Caco-2 (cell line): ENCODE results near the gene H3-3A. TPM values are rescaled to one million over a fixed set of nuclear protein-coding genes. Genes with fewer than 3 reads are reported as not detected.

ENCODE experiments used
- BruUV-seq: library from RNA; stranded (reverse); fragments of 400-500 nt; replicated peaks from 2 replicates; lab custom pipeline; 2021; lab: Mats Ljungman, UMichigan
- CTCF ChIA-PET: fragments of 300-600 bp; sonication (Branson Sonifier 250); formaldehyde crosslinking; loops from one replicate; lab custom pipeline; 2022; ENCODE audit warnings: antibody characterized with exemption; lab: Charles Lee
- POLR2A ChIA-PET: fragments of 300-600 bp; sonication (Branson Sonifier 250); formaldehyde crosslinking; loops from one replicate; lab custom pipeline; 2022; ENCODE audit warnings: antibody characterized with exemption; lab: Charles Lee
- DNase-seq, 2 experiments: peaks; one replicate each; pipeline versions ENCODE4 v3.0.0 to v3.0.0-alpha.2; 2020 to 2022
- H3K27me3 ChIP-seq: replicated peaks from 2 replicates; pipeline ENCODE4 v1.6.0; 2011; ENCODE audit warnings: low read length; ENCODE audit not compliant: control insufficient read depth, insufficient read depth
- H3K36me3 ChIP-seq: 2 replicates; pipeline ENCODE4 v1.5.1; 2011; ENCODE audit warnings: low read length; ENCODE audit not compliant: control insufficient read depth, insufficient read depth
- H3K4me1 ChIP-seq: fragments of 250-450 bp; sonication (Bioruptor Pico); 2 replicates; pipeline ENCODE4 v1.5.1; 2020; ENCODE audit warnings: mild to moderate bottlenecking
- H3K4me3 ChIP-seq: 2 replicates; pipeline ENCODE4 v1.5.1; 2011; ENCODE audit warnings: low read depth, mild to moderate bottlenecking, control low read depth, low read length
- H3K9me3 ChIP-seq: fragments of 250-450 bp; sonication (Bioruptor Pico); 2 replicates; pipeline ENCODE4 v1.5.1; 2020; ENCODE audit warnings: mild to moderate bottlenecking, moderate library complexity
- H3K27ac Mint-ChIP-seq: one replicate; pipeline ENCODE4 v1.8.0; 2022; ENCODE audit warnings: mixed read lengths; ENCODE audit not compliant: unreplicated experiment
- H3K27me3 Mint-ChIP-seq: one replicate; pipeline ENCODE4 v1.8.0; 2022; ENCODE audit warnings: mixed read lengths; ENCODE audit not compliant: insufficient read depth, unreplicated experiment
- H3K36me3 Mint-ChIP-seq: one replicate; pipeline ENCODE4 v1.8.0; 2022; ENCODE audit warnings: mild to moderate bottlenecking, mixed read lengths; ENCODE audit not compliant: insufficient read depth, unreplicated experiment
- H3K4me1 Mint-ChIP-seq: one replicate; pipeline ENCODE4 v1.8.0; 2022; ENCODE audit warnings: low read depth, mixed read lengths; ENCODE audit not compliant: unreplicated experiment
- H3K4me3 Mint-ChIP-seq: one replicate; pipeline ENCODE4 v1.8.0; 2022; ENCODE audit warnings: mild to moderate bottlenecking, moderate library complexity, mixed read lengths; ENCODE audit not compliant: unreplicated experiment
- H3K9me3 Mint-ChIP-seq: one replicate; pipeline ENCODE4 v1.8.0; 2022; ENCODE audit warnings: mixed read lengths; ENCODE audit not compliant: unreplicated experiment
- CTCF ChIP-seq, 2 experiments: fragments of 200-600 bp in 1 of 2; IDR thresholded peaks; 1 replicate in 1 of 2; 2 replicates in 1 of 2; pipeline versions ENCODE4 v1.5.1 to v1.8.0; 2011 to 2022; ENCODE audit warnings: antibody characterized with exemption in 1 of 2, control low read depth in 1 of 2, inconsistent platforms in 1 of 2, low read depth in 1 of 2, low read length in 1 of 2, mild to moderate bottlenecking in 1 of 2, moderate library complexity in 1 of 2; ENCODE audit not compliant: insufficient read depth in 1 of 2, severe bottlenecking in 1 of 2, unreplicated experiment in 1 of 2
- intact Hi-C: fragments of 100-400 bp; cut with micrococcal nuclease; formaldehyde crosslinking; loops from one replicate; pipeline ENCODE4 v1.10.0; 2022; ENCODE audit not compliant: unreplicated experiment
- total RNA-seq: library from RNA; stranded (reverse); gene quantifications from 2 replicates; pipeline ENCODE4 v1.2.3, GENCODE V29; 2022

Gene H3-3A
- total RNA-seq, 1 experiment from 2014 or later = 512 TPM

DNA sequence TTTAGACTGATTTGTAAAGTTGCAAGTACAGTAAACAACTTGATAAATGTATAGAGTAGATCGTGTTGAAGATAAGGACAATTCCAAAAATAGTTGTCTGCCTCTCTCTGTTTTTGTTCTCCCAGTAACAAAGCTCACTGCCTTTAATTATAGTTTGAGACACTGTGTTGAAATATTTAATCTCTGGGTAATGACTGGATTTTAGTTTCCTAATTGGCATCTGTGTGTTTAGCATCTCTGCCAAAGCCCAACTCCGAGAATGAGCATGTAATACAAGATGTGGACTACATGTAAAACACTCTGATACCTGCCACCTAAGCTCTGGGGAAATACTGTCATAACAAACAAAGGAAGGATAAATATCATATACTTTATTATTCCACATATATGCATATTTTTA lies 35.7 kb upstream of the H3-3A start:
- no peaks in the 10 kb centered on the region for H3K27me3 ChIP-seq
- no peaks in the 10 kb centered on the region for H3K27me3 Mint-ChIP-seq
- H3K9me3 Mint-ChIP-seq = no peaks in the 10 kb centered on the region
- intact Hi-C loops = no loop called here
- no peak overlapping the region for H3K4me3 ChIP-seq
- H3K4me1 ChIP-seq = peaks cover 17% of the 10 kb centered on the region
- no peaks in the 10 kb centered on the region for H3K36me3 ChIP-seq
- DNase-seq = no peak
- no peaks in the 10 kb centered on the region for H3K36me3 Mint-ChIP-seq
- CTCF ChIA-PET = no interaction called here
- H3K27ac Mint-ChIP-seq = no peak overlapping the region
- no peaks in the 10 kb centered on the region for H3K9me3 ChIP-seq
- H3K4me1 Mint-ChIP-seq = peaks cover 4% of the 10 kb centered on the region
- no peak overlapping the region for H3K4me3 Mint-ChIP-seq
- no peak for TF ChIP-seq CTCF (IDR thresholded peaks at IDR 0.05; ENCODE audit: insufficient read depth in 1 of 2, low read depth in 1 of 2, low read length in 1 of 2, severe bottlenecking in 1 of 2, unreplicated experiment in 1 of 2)
- POLR2A ChIA-PET = no interaction called here
- BruUV-seq = no TSS peak

DNA sequence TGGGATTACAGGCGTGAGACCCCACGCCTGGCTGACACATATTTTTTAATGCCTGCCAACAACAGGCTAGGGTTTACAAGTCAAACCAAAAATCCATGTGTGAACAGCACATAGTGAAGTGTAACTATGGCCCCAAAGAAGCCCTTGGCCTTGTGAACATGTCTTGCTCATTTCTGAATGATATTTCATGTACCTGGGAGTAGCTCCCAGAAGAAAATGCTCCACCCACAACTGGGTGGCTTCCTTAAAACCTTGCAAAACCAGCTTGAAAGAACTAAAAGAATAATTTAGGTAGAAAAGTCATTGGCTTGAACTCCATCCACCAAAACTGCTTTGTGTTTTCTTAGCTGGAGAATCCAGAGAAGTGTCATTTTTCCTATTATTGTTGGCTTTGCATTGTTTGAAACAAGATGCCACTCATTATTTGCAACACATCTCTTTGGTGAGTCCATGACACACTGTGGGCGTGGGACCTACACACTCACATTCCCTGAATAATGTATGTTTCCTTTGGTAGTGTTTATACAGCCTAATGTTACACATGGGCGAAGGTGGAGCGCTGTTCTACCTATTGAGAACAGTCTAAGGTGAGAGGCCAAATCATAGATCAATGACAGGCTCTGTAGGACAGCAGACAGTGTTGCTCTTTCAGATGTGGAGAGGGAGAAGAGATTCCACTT lies 34.8 kb upstream of the H3-3A start:
- Histone ChIP-seq H3K4me1 (peaks cover 17% of the 10 kb centered on the region), H3K4me3 (no peak overlapping the region), H3K27me3 (no peaks in the 10 kb centered on the region), H3K9me3 (no peaks in the 10 kb centered on the region), H3K36me3 (no peaks in the 10 kb centered on the region)
- H3K9me3 Mint-ChIP-seq = no peaks in the 10 kb centered on the region
- H3K36me3 Mint-ChIP-seq = no peaks in the 10 kb centered on the region
- ChIA-PET POLR2A (no interaction called here), CTCF (no interaction called here)
- no peak overlapping the region for H3K27ac Mint-ChIP-seq
- no peaks in the 10 kb centered on the region for H3K27me3 Mint-ChIP-seq
- H3K4me1 Mint-ChIP-seq = no peaks in the 10 kb centered on the region
- H3K4me3 Mint-ChIP-seq = no peak overlapping the region
- intact Hi-C loops = no loop called here
- TF ChIP-seq CTCF (IDR thresholded peaks at IDR 0.05; ENCODE audit: insufficient read depth in 1 of 2, low read depth in 1 of 2, low read length in 1 of 2, severe bottlenecking in 1 of 2, unreplicated experiment in 1 of 2) = no peak
- BruUV-seq = no TSS peak
- DNase-seq = no peak

DNA sequence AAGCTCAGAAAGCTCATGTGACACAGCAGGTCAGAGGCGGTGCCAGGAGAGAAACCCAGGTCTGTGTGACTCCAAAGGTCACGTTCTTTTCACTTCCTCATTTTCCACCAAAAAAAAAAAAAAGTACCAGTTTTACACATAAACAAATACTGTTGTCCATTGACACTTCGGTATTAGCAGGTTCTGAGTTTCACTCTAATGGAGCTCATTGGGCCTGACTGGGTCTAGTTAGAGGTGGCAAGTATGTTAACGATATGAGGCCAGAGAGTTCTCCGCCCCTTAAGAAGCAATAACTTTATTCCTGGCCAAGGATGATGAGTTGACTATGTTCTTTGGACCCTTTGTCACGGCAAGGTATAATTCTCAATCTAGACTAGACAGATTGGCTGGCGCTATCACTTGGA lies 33.4 kb upstream of the H3-3A start:
- H3K4me3 Mint-ChIP-seq = no peak overlapping the region
- DNase-seq = peak; percentile 46 to 60

More for the DNA sequence above, 33.4 kb upstream of the H3-3A start:
- H3K9me3 Mint-ChIP-seq = no peaks in the 10 kb centered on the region
- POLR2A ChIA-PET = interaction anchor here (0.7 to 1.4 kb wide), 2 partner anchors 33 to 280 kb away, joined by 3 to 12 read pairs; partner anchors contain the start of genes H3-3A and LIN9
- H3K27me3 Mint-ChIP-seq = no peaks in the 10 kb centered on the region
- Histone ChIP-seq H3K9me3 (no peaks in the 10 kb centered on the region), H3K4me1 (peaks cover 17% of the 10 kb centered on the region), H3K27me3 (no peaks in the 10 kb centered on the region), H3K36me3 (no peaks in the 10 kb centered on the region), H3K4me3 (no peak overlapping the region)
- intact Hi-C loops = no loop called here
- no peaks in the 10 kb centered on the region for H3K36me3 Mint-ChIP-seq
- TF ChIP-seq CTCF (IDR thresholded peaks at IDR 0.05; ENCODE audit: insufficient read depth in 1 of 2, low read depth in 1 of 2, low read length in 1 of 2, severe bottlenecking in 1 of 2, unreplicated experiment in 1 of 2) = no peak
- peak overlapping the region; percentile 66 for H3K27ac Mint-ChIP-seq
- no TSS peak for BruUV-seq
- CTCF ChIA-PET = interaction anchor here (0.7 to 1.0 kb wide), 4 partner anchors 31 to 579 kb away, joined by 3 to 4 read pairs (median 3); partner anchors contain the start of gene H3-3A
- H3K4me1 Mint-ChIP-seq = no peaks in the 10 kb centered on the region
